Uterus (tissue), 4 donors: ENCODE data around the gene LYAR. TPM values are rescaled to one million over a fixed set of nuclear protein-coding genes. Genes with fewer than 3 reads are reported as not detected.

ENCODE experiments used
- DNase-seq, 2 donors: peaks; one replicate each; pipeline ENCODE4 v3.0.0-alpha.2; 2019 to 2020
- H3K27ac ChIP-seq, 2 donors: fragments of 200-600 bp; sonication (generic); 1 replicate in 1 of 2; 2 replicates in 1 of 2; pipeline ENCODE4 v1.5.1; 2016 to 2018
- H3K27me3 ChIP-seq, 2 donors: fragments of 200-600 bp; sonication (generic); one replicate each; pipeline ENCODE4 v1.5.1; 2018 to 2019; ENCODE audit warnings: control low read depth in 1 of 2
- H3K36me3 ChIP-seq, 2 donors: fragments of 200-600 bp; sonication (generic); one replicate each; pipeline ENCODE4 v1.5.1; 2019; ENCODE audit warnings: control low read depth in 1 of 2
- H3K4me1 ChIP-seq, 2 donors: fragments of 200-600 bp; sonication (generic); one replicate each; pipeline ENCODE4 v1.5.1; 2018 to 2019; ENCODE audit warnings: control low read depth in 1 of 2
- H3K4me3 ChIP-seq, 2 donors: fragments of 200-600 bp; sonication (generic); 1 replicate in 1 of 2; 2 replicates in 1 of 2; pipeline ENCODE4 v1.5.1; 2018 to 2019; ENCODE audit warnings: mild to moderate bottlenecking in 1 of 2
- H3K9me3 ChIP-seq, 2 donors: fragments of 200-600 bp; sonication (generic); one replicate each; pipeline ENCODE4 v1.5.1; 2019; ENCODE audit warnings: control low read depth in 1 of 2
- POLR2A ChIP-seq, 2 donors: fragments of 450-650 bp; IDR thresholded peaks; one replicate each; pipeline ENCODE4 v1.6.1; 2016; ENCODE audit warnings: antibody characterized with exemption in 2 of 2, mild to moderate bottlenecking in 1 of 2, moderate library complexity in 1 of 2
- intact Hi-C: fragments of 100-400 bp; cut with DNase I; formaldehyde crosslinking; loops from one replicate; pipeline ENCODE4 v1.15.1; 2023; ENCODE audit warnings: low total_unique reads
- total RNA-seq, 4 donors: library from RNA; depleted of rRNA in 3 of 4; stranded (reverse); fragments of >200 nt in 3 of 4; gene quantifications; one replicate each; pipeline versions ENCODE4 v1.1.0 to v1.2.4, GENCODE V29; 2014 to 2023
- TF ChIP-seq, protein P1 (sequence below), 4 experiments: fragments of 200-600 bp in 2 of 4; fragments of 450-650 bp in 2 of 4; sonication (generic) in 2 of 4; IDR thresholded peaks; one replicate each; pipeline ENCODE4 v1.5.1; 2016 to 2019; ENCODE audit warnings: antibody characterized with exemption in 4 of 4, mild to moderate bottlenecking in 2 of 4, moderate library complexity in 1 of 4
- donor health status: DM: yes; HTN: yes; CAD: no.

The LYAR gene
- total RNA-seq, 4 donors from 2014 or later = 7.1 to 32.5 (median 12.6) TPM

DNA sequence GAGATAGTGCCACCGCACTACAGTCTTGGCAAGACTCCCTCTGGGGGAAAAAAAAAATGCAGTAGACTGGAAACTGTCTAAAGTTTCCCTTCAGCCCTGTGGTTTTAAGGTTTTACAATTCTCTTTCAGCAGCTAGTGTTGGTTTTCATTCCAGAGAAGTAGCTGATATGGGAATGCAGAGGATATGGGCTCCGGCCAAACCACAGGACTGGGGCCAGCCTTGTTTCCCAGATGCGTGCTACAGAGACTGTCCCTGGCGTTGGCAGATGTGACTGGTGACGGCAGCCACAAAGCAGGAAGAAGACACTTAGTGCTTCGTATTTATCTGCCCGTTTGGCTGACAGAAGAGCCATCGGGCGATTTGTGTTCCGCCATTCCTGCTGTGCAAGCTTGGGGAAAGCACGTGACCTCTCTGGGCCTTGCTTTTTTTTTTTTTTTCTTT is 43.3 kb upstream of the LYAR start:
- Histone ChIP-seq H3K27ac (no peak overlapping the region), H3K36me3 (no peaks in the 10 kb centered on the region), H3K4me1 (no peaks in the 10 kb centered on the region), H3K27me3 (no peaks in the 10 kb centered on the region), H3K4me3 (no peak overlapping the region), H3K9me3 (no peaks in the 10 kb centered on the region)
- intact Hi-C loops = loop anchor here (10.0 kb wide), 1 partner anchor 78 kb away; no protein-coding TSS in a partner anchor
- TF ChIP-seq, protein P1, sequence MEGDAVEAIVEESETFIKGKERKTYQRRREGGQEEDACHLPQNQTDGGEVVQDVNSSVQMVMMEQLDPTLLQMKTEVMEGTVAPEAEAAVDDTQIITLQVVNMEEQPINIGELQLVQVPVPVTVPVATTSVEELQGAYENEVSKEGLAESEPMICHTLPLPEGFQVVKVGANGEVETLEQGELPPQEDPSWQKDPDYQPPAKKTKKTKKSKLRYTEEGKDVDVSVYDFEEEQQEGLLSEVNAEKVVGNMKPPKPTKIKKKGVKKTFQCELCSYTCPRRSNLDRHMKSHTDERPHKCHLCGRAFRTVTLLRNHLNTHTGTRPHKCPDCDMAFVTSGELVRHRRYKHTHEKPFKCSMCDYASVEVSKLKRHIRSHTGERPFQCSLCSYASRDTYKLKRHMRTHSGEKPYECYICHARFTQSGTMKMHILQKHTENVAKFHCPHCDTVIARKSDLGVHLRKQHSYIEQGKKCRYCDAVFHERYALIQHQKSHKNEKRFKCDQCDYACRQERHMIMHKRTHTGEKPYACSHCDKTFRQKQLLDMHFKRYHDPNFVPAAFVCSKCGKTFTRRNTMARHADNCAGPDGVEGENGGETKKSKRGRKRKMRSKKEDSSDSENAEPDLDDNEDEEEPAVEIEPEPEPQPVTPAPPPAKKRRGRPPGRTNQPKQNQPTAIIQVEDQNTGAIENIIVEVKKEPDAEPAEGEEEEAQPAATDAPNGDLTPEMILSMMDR (IDR thresholded peaks at IDR 0.05) = no peak
- no peak for TF ChIP-seq POLR2A (IDR thresholded peaks at IDR 0.05)
- no peak for DNase-seq

GRCh38 chr4:4332529-4332928 is 42.6 kb upstream of the LYAR start:
- Histone ChIP-seq H3K9me3 (no peaks in the 10 kb centered on the region), H3K4me1 (no peaks in the 10 kb centered on the region), H3K27me3 (no peaks in the 10 kb centered on the region), H3K27ac (no peak overlapping the region), H3K4me3 (no peak overlapping the region), H3K36me3 (no peaks in the 10 kb centered on the region)
- no peak for DNase-seq
- TF ChIP-seq, protein P1 (IDR thresholded peaks at IDR 0.05) = no peak
- no peak for TF ChIP-seq POLR2A (IDR thresholded peaks at IDR 0.05)
- intact Hi-C loops = loop anchor here (10.0 kb wide), 1 partner anchor 78 kb away; no protein-coding TSS in a partner anchor

DNA sequence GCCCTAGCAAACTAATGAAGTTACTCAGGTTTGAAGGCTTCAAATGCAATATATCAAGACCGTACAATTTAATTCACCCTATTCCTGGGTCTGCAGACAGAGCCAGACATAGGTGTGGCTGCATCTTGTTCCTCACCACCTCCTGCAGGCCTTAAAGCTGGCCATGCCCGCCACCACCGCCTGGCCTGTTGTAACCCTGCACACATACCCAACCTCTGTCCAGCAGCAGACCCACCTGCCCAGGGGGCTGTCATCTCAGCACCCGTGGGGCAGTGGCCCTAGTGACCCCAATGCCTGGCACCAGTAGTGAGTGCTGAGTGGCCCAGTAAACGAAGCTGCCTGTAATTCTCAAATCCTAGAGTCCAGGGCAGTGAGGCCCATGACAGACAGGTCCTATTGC is 40.8 kb upstream of the LYAR start:
- no peaks in the 10 kb centered on the region for H3K27me3 ChIP-seq
- no peak overlapping the region for H3K27ac ChIP-seq
- H3K9me3 ChIP-seq = no peaks in the 10 kb centered on the region
- no peak overlapping the region for H3K4me3 ChIP-seq
- DNase-seq = no peak
- TF ChIP-seq POLR2A (IDR thresholded peaks at IDR 0.05) = no peak
- TF ChIP-seq, protein P1 (IDR thresholded peaks at IDR 0.05) = no peak
- no peaks in the 10 kb centered on the region for H3K4me1 ChIP-seq
- no peaks in the 10 kb centered on the region for H3K36me3 ChIP-seq
- intact Hi-C loops = loop anchor here (10.0 kb wide), 1 partner anchor 76 kb away; no protein-coding TSS in a partner anchor

GRCh38 chr4:4329496-4329895 is 39.5 kb upstream of the LYAR start:
- Histone ChIP-seq H3K9me3 (no peaks in the 10 kb centered on the region), H3K27me3 (no peaks in the 10 kb centered on the region), H3K4me1 (no peaks in the 10 kb centered on the region), H3K27ac (no peak overlapping the region), H3K4me3 (no peak overlapping the region), H3K36me3 (no peaks in the 10 kb centered on the region)
- intact Hi-C loops = no loop called here
- TF ChIP-seq POLR2A (IDR thresholded peaks at IDR 0.05) = no peak
- TF ChIP-seq, protein P1 (IDR thresholded peaks at IDR 0.05) = no peak
- no peak for DNase-seq

DNA sequence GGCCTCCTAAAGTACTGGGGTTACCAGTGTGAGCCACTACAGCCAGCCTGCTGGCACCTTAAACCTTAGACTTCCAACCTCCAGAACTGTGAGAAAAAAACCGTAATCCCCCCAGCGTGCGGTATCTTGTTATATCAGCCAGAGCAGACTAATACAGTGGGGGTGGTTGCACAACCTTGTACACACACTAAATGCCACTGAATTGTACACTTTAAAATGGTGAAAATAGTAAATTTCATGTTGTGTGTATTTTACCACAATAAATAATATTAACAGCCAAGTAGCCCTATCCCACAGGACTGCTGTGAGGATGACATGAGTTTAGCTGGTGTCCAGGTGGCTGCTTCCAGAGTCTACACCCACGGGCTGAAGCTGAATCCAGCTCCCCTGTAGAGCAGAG is 38.9 kb upstream of the LYAR start:
- Histone ChIP-seq H3K27me3 (no peaks in the 10 kb centered on the region), H3K4me1 (no peaks in the 10 kb centered on the region), H3K36me3 (no peaks in the 10 kb centered on the region), H3K4me3 (no peak overlapping the region), H3K9me3 (no peaks in the 10 kb centered on the region), H3K27ac (no peak overlapping the region)
- intact Hi-C loops = no loop called here
- no peak for TF ChIP-seq POLR2A (IDR thresholded peaks at IDR 0.05)
- TF ChIP-seq, protein P1 (IDR thresholded peaks at IDR 0.05) = no peak
- no peak for DNase-seq
